ENCODE results near the gene ZNF358.
"Not testable (repeated sequence)": the region's sequence is repeated elsewhere in the genome, so short reads cannot be mapped to it uniquely, and the experiment has no call there.

Gene ZNF358

GRCh38 chr19:7535998-7536695 lies 20.2 kb downstream of the ZNF358 start:
- DNase-seq (ENCODE audit: low read depth), result no peak

GRCh38 chr19:7538990-7539389 lies 23.1 kb downstream of the ZNF358 start:
- DNase-seq (ENCODE audit: low read depth), result not testable (repeated sequence)

GRCh38 chr19:7539827-7540425 lies 24.0 kb downstream of the ZNF358 start:
- no peak for DNase-seq (ENCODE audit: low read depth)

GRCh38 chr19:7540761-7541474 lies 25.0 kb downstream of the ZNF358 start:
- DNase-seq (ENCODE audit: low read depth), result peak; percentile 20

- DNase-seq (ENCODE audit: low read depth), result no peak
Measured at GRCh38 chr19:7541475-7541824, 25.5 kb downstream of the ZNF358 start.

GRCh38 chr19:7541828-7542443 lies 26.0 kb downstream of the ZNF358 start:
- no peak for DNase-seq (ENCODE audit: low read depth)

GRCh38 chr19:7542556-7543348 lies 26.8 kb downstream of the ZNF358 start:
- DNase-seq (ENCODE audit: low read depth), result no peak

GRCh38 chr19:7544626-7545025 lies 28.7 kb downstream of the ZNF358 start:
- DNase-seq (ENCODE audit: low read depth), result no peak

GRCh38 chr19:7545300-7545699 lies 29.4 kb downstream of the ZNF358 start:
- DNase-seq (ENCODE audit: low read depth), result no peak

- no peak for DNase-seq (ENCODE audit: low read depth)
Measured at GRCh38 chr19:7545904-7546303, 30.0 kb downstream of the ZNF358 start.

- DNase-seq (ENCODE audit: low read depth), result no peak
Measured at GRCh38 chr19:7547159-7547558, 31.3 kb downstream of the ZNF358 start.

- no peak for DNase-seq (ENCODE audit: low read depth)
Measured at GRCh38 chr19:7549429-7550148, 33.7 kb downstream of the ZNF358 start.

GRCh38 chr19:7550169-7550770 lies 34.4 kb downstream of the ZNF358 start:
- DNase-seq (ENCODE audit: low read depth), result no peak

GRCh38 chr19:7550987-7551761 lies 35.3 kb downstream of the ZNF358 start:
- peak; percentile 41 for DNase-seq (ENCODE audit: low read depth)

GRCh38 chr19:7552781-7553180 lies 36.9 kb downstream of the ZNF358 start:
- no peak for DNase-seq (ENCODE audit: low read depth)

GRCh38 chr19:7554565-7554964 lies 38.7 kb downstream of the ZNF358 start:
- no peak for DNase-seq (ENCODE audit: low read depth)

- DNase-seq (ENCODE audit: low read depth), result no peak
Measured at GRCh38 chr19:7554990-7555864, 39.3 kb downstream of the ZNF358 start.

GRCh38 chr19:7556696-7557315 lies 40.9 kb downstream of the ZNF358 start:
- no peak for DNase-seq (ENCODE audit: low read depth)

GRCh38 chr19:7558667-7559066 lies 42.8 kb downstream of the ZNF358 start:
- DNase-seq (ENCODE audit: low read depth), result no peak
